BLaER1 (cell line): ENCODE measurements around the gene RSL1D1.
"Not testable (repeated sequence)": the region's sequence is repeated elsewhere in the genome, so short reads cannot be mapped to it uniquely, and the experiment has no call there.

Source experiments
- H3K27ac ChIP-seq: shearing (Covaris generic); formaldehyde crosslinking; 2 replicates; pipeline ENCODE4 v1.8.1; 2022
- H3K27me3 ChIP-seq: shearing (Covaris generic); formaldehyde crosslinking; 2 replicates; pipeline ENCODE4 v1.8.1; 2022
- H3K36me3 ChIP-seq: shearing (Covaris generic); formaldehyde crosslinking; 2 replicates; pipeline ENCODE4 v1.8.1; 2022
- H3K4me1 ChIP-seq: shearing (Covaris generic); formaldehyde crosslinking; 2 replicates; pipeline ENCODE4 v1.8.1; 2022
- H3K4me2 ChIP-seq: shearing (Covaris generic); formaldehyde crosslinking; 2 replicates; pipeline ENCODE4 v1.8.1; 2022
- H3K4me3 ChIP-seq: shearing (Covaris generic); formaldehyde crosslinking; 2 replicates; pipeline ENCODE4 v1.8.1; 2022
- H3K9ac ChIP-seq: shearing (Covaris generic); formaldehyde crosslinking; 2 replicates; pipeline ENCODE4 v1.8.1; 2022
- H3K9me3 ChIP-seq: shearing (Covaris generic); formaldehyde crosslinking; 2 replicates; pipeline ENCODE4 v1.8.1; 2022
- H4K20me1 ChIP-seq: shearing (Covaris generic); formaldehyde crosslinking; 2 replicates; pipeline ENCODE4 v1.8.1; 2022
- Cebpa-rat ChIP-seq: shearing (Covaris generic); IDR thresholded peaks from 2 replicates; pipeline ENCODE4 v1.8.1; 2022

Gene RSL1D1

GRCh38 chr16:11848842-11849241 lies 2.5 kb downstream of the RSL1D1 start:
- Histone ChIP-seq H3K4me1 (peaks cover 46% of the 10 kb centered on the region), H3K9ac (0 out of 2 replicates have a peak overlapping the region, but pooled peaks have one; percentile 31), H3K27me3 (no peaks in the 10 kb centered on the region), H3K36me3 (peaks cover 65% of the 10 kb centered on the region), H3K9me3 (no peaks in the 10 kb centered on the region), H3K4me2 (peak overlapping the region; percentile 98), H3K27ac (no peak overlapping the region), H3K4me3 (no peak overlapping the region), H4K20me1 (peaks cover 83% of the 10 kb centered on the region)
- TF ChIP-seq Cebpa-rat: no peak

GRCh38 chr16:11844499-11844898 lies 6.8 kb downstream of the RSL1D1 start:
- H3K4me3 ChIP-seq: no peak overlapping the region
- TF ChIP-seq Cebpa-rat: no peak
- H3K9me3 ChIP-seq: no peaks in the 10 kb centered on the region

DNA sequence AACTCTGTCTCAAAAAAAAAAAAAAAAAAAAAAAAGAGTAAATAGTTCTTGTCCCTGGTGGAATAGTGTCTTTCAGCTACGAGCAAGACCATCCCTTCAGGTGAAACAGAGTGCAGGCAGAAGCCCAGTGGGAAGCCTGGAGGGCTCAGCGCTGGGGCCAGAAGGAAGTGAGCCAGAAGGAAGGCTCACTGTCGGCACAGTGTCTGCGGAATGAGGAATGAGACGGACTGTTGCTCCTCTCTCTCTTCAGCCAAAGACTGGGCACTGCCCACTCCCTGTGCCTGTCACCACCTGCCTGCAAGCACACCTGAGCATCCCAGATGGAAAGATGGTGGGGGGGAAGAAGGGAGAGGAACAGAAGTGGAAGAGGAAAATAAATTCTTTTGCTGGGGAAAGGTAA lies 7.5 kb downstream of the RSL1D1 start:
- peaks cover 100% of the 10 kb centered on the region for H4K20me1 ChIP-seq
- TF ChIP-seq Cebpa-rat: no peak
- no peak overlapping the region for H3K9ac ChIP-seq
- peaks cover 11% of the 10 kb centered on the region for H3K4me1 ChIP-seq
- H3K36me3 ChIP-seq: peaks cover 100% of the 10 kb centered on the region
- H3K9me3 ChIP-seq: no peaks in the 10 kb centered on the region
- no peaks in the 10 kb centered on the region for H3K27me3 ChIP-seq
- H3K4me2 ChIP-seq: no peak overlapping the region
- no peak overlapping the region for H3K4me3 ChIP-seq
- H3K27ac ChIP-seq: no peak overlapping the region

More at GRCh38 chr16:11844499-11844898, 6.8 kb downstream of the RSL1D1 start:
- no peak overlapping the region for H3K4me2 ChIP-seq
- peaks cover 100% of the 10 kb centered on the region for H3K36me3 ChIP-seq
- H3K27ac ChIP-seq: no peak overlapping the region
- H3K27me3 ChIP-seq: no peaks in the 10 kb centered on the region
- H3K9ac ChIP-seq: no peak overlapping the region
- peaks cover 17% of the 10 kb centered on the region for H3K4me1 ChIP-seq
- H4K20me1 ChIP-seq: peaks cover 100% of the 10 kb centered on the region

DNA sequence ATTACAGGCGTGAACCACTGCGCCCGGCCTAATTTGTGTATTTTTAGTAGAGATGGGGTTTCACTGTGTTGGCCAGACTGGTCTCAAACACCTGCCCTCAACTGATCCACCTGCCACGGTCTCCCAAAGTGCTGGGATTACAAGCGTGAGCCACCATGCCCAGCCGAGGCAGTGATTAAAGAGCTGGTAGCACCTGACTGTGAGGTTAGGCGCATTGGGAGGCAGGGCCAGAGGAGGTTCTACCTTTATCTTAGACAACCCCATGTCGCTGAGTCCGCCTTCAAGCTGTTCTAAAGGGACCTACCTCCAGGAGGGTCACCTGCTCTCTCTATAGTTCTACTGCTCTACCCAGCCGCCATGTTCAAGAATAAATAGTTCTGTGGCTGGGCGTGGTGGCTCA lies 8.1 kb downstream of the RSL1D1 start:
- Histone ChIP-seq H3K27me3 (no peaks in the 10 kb centered on the region), H3K36me3 (peaks cover 100% of the 10 kb centered on the region), H3K9ac (no peak overlapping the region), H3K4me1 (peaks cover 4% of the 10 kb centered on the region; the same call in 1 of the 2 replicates), H3K27ac (no peak overlapping the region), H4K20me1 (peaks cover 100% of the 10 kb centered on the region), H3K4me2 (no peak overlapping the region), H3K9me3 (no peaks in the 10 kb centered on the region), H3K4me3 (no peak overlapping the region)
- no peak for TF ChIP-seq Cebpa-rat

- H3K9me3 ChIP-seq: no peaks in the 10 kb centered on the region
- H3K27ac ChIP-seq: no peak overlapping the region
- H3K4me1 ChIP-seq: no peaks in the 10 kb centered on the region
- peaks cover 100% of the 10 kb centered on the region for H4K20me1 ChIP-seq
- no peak for TF ChIP-seq Cebpa-rat
- peaks cover 100% of the 10 kb centered on the region for H3K36me3 ChIP-seq
- no peak overlapping the region for H3K4me2 ChIP-seq
- no peak overlapping the region for H3K4me3 ChIP-seq
- H3K27me3 ChIP-seq: no peaks in the 10 kb centered on the region
- no peak overlapping the region for H3K9ac ChIP-seq
These were observed 10.3 kb downstream of the RSL1D1 start for GRCh38 chr16:11841026-11841425.

GRCh38 chr16:11836650-11837244 lies 14.6 kb downstream of the RSL1D1 start:
- no peak overlapping the region for H3K9ac ChIP-seq
- no peak overlapping the region for H3K4me3 ChIP-seq
- H3K9me3 ChIP-seq: no peaks in the 10 kb centered on the region
- H4K20me1 ChIP-seq: peaks cover 77% of the 10 kb centered on the region
- H3K27ac ChIP-seq: no peak overlapping the region
- no peaks in the 10 kb centered on the region for H3K4me1 ChIP-seq
- H3K4me2 ChIP-seq: no peak overlapping the region
- H3K36me3 ChIP-seq: peaks cover 67% of the 10 kb centered on the region
- TF ChIP-seq Cebpa-rat: no peak
- H3K27me3 ChIP-seq: no peaks in the 10 kb centered on the region

DNA sequence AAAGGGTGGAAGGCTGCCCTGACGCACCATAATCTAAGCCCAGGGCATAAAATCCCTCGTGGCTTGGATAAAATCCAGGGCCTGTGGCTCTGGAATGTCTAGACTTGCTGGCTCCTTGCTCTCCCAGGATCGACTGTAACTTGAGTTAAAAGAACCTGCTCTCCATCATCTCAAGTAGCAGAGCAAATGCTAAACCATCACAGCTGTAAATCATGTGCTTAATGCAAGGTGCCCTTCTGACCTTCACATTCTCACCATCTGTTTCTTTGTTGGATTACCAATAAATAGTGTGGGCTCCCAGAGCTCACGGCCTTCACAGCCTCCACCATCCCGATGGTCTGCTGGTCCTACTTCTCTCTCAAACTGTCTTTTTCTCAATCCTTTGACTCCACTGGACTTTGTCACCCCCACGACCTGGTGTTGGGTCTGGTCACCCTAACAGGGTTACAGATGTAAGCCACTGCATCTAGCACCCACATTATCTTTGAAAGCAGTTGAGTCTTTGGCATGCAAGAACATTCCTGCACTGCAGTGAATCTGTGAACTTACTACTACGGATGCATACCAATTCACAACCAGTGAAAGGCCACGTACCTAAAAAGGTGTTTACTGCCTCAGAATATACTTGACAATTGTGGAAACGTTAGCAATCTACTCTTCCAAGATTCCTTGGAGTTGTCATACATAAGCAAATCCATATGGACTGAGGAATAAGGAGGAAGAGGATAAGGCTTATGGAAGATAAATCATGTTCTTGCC lies 15.3 kb downstream of the RSL1D1 start:
- Histone ChIP-seq H4K20me1 (peaks cover 70% of the 10 kb centered on the region), H3K9me3 (no peaks in the 10 kb centered on the region), H3K4me1 (no peaks in the 10 kb centered on the region), H3K4me2 (no peak overlapping the region), H3K9ac (no peak overlapping the region), H3K4me3 (no peak overlapping the region), H3K36me3 (peaks cover 60% of the 10 kb centered on the region), H3K27ac (no peak overlapping the region), H3K27me3 (no peaks in the 10 kb centered on the region)
- TF ChIP-seq Cebpa-rat: no peak

GRCh38 chr16:11835309-11835708 lies 16.0 kb downstream of the RSL1D1 start:
- Histone ChIP-seq H3K4me3 (no peak overlapping the region), H3K9me3 (no peaks in the 10 kb centered on the region), H3K4me2 (no peak overlapping the region), H3K27ac (no peak overlapping the region), H3K4me1 (no peaks in the 10 kb centered on the region), H3K27me3 (no peaks in the 10 kb centered on the region), H3K36me3 (peaks cover 52% of the 10 kb centered on the region), H3K9ac (no peak overlapping the region), H4K20me1 (peaks cover 62% of the 10 kb centered on the region)
- no peak for TF ChIP-seq Cebpa-rat

- peaks cover 41% of the 10 kb centered on the region for H3K36me3 ChIP-seq
- H3K4me3 ChIP-seq: no peak overlapping the region
- TF ChIP-seq Cebpa-rat: no peak
- H3K9me3 ChIP-seq: no peaks in the 10 kb centered on the region
- H3K4me1 ChIP-seq: no peaks in the 10 kb centered on the region
- H4K20me1 ChIP-seq: peaks cover 50% of the 10 kb centered on the region
- H3K4me2 ChIP-seq: no peak overlapping the region
- H3K27ac ChIP-seq: no peak overlapping the region
- H3K9ac ChIP-seq: no peak overlapping the region
- no peaks in the 10 kb centered on the region for H3K27me3 ChIP-seq
These were observed 17.2 kb downstream of the RSL1D1 start for GRCh38 chr16:11833951-11834695.

DNA sequence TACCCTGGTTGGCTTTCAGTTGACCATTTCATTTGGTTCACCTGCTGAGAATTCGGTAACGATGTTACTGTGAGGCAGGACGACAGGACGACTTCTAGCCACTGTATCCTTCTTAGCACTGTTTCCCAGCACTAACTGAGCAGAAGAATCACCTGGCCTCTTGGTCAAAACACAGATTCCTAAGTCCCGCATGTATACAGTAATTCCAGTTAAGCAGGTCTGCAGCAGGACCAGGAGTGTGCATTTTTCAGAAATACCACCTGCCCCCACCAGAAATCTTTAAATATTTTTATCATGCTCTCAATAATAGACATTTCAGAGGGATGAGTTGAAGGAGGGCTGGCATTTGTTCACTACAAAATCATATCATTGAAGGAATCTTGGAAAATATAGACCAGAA lies 22.6 kb downstream of the RSL1D1 start:
- no peak overlapping the region for H3K9ac ChIP-seq

DNA sequence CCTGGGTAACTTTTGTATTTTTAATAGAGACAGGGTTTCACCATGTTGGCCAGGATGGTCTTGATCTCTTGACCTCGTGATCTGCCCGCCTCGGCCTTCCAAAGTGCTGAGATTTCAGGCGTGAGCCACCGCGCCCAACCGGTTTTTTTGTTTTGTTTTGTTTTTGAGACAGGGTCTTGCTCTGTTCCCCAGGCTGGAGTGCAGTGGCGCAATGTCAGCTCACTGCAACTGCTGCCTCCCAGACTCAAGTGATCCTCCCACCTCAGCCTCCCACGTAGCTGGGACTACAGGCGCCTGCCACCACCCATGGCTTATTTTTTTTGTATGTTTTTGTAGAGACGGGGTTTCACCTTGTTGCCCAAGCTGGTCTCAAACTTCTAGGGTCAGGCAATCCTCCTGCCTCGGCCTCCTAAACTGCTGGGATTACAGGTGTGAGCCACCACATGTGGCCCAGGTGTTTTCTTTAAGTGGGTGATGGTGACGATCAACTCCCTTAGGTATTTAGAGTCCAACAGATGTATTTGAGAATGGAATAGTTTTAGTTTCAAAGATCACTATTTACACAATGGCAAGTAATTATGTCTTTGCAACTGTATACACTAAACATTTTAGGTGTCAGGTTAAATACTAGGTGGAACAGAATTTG lies 25.7 kb downstream of the RSL1D1 start:
- not testable (repeated sequence) for H3K27me3 ChIP-seq, H3K4me3 ChIP-seq, H3K4me1 ChIP-seq, H4K20me1 ChIP-seq, H3K27ac ChIP-seq, H3K9me3 ChIP-seq, H3K9ac ChIP-seq, H3K36me3 ChIP-seq, H3K4me2 ChIP-seq

More for the DNA sequence above, 22.6 kb downstream of the RSL1D1 start:
- Histone ChIP-seq H3K4me3 (no peak overlapping the region), H4K20me1 (no peaks in the 10 kb centered on the region), H3K36me3 (no peaks in the 10 kb centered on the region), H3K4me1 (no peaks in the 10 kb centered on the region), H3K27ac (no peak overlapping the region), H3K9me3 (no peaks in the 10 kb centered on the region), H3K4me2 (no peak overlapping the region), H3K27me3 (no peaks in the 10 kb centered on the region)
- no peak for TF ChIP-seq Cebpa-rat
